Kidney (tissue), 14 donors: ENCODE measurements around the gene AGPAT4. TPM values are rescaled to one million over a fixed set of nuclear protein-coding genes. Genes with fewer than 3 reads are reported as not detected.
"Not testable (repeated sequence)": the region's sequence is repeated elsewhere in the genome, so short reads cannot be mapped to it uniquely, and the experiment has no call there.

Source experiments
- DNase-seq, 5 donors: peaks; one replicate each; pipeline ENCODE4 v3.0.0-alpha.2; 2013 to 2020
- FAIRE-seq: peaks from 2 replicates; lab custom pipeline; 2012; peaks lifted over from hg19 to GRCh38; lab: Jason Lieb, UNC
- H3K27ac ChIP-seq, 2 donors: one replicate each; pipeline ENCODE4 v1.7.0; 2013; ENCODE audit warnings: low read depth in 2 of 2, low read length in 2 of 2, inconsistent platforms in 1 of 2
- H3K27me3 ChIP-seq: one replicate; pipeline ENCODE4 v1.7.1; 2013; ENCODE audit warnings: low read length, inconsistent platforms; ENCODE audit not compliant: control insufficient read depth, insufficient read depth
- H3K36me3 ChIP-seq, 3 donors: one replicate each; pipeline versions ENCODE4 v1.7.0 to v1.7.1; 2013; ENCODE audit warnings: low read length in 3 of 3, control low read depth in 1 of 3, inconsistent platforms in 1 of 3; ENCODE audit not compliant: insufficient read depth in 3 of 3, control insufficient read depth in 2 of 3
- H3K4me1 ChIP-seq, 3 donors: one replicate each; pipeline versions ENCODE4 v1.7.0 to v1.7.1; 2013; ENCODE audit warnings: low read length in 3 of 3, inconsistent platforms in 1 of 3, low read depth in 1 of 3; ENCODE audit not compliant: control insufficient read depth in 2 of 3, insufficient read depth in 2 of 3
- H3K4me3 ChIP-seq, 3 donors: one replicate each; pipeline versions ENCODE4 v1.7.0 to v1.8.1; 2013; ENCODE audit warnings: low read length in 3 of 3, control low read depth in 1 of 3, inconsistent platforms in 1 of 3
- H3K9ac ChIP-seq, 3 donors: one replicate each; pipeline versions ENCODE4 v1.7.0 to v1.7.1; 2013; ENCODE audit warnings: low read length in 3 of 3, control low read depth in 1 of 3, inconsistent platforms in 1 of 3
- H3K9me3 ChIP-seq, 3 donors: one replicate each; pipeline versions ENCODE4 v1.7.0 to v1.7.1; 2013; ENCODE audit warnings: low read length in 3 of 3, control low read depth in 1 of 3, inconsistent platforms in 1 of 3; ENCODE audit not compliant: control insufficient read depth in 2 of 3, insufficient read depth in 1 of 3
- intact Hi-C: fragments of 100-400 bp; cut with DNase I; formaldehyde crosslinking; loops from one replicate; pipeline ENCODE4 v1.11.1; 2022
- polyA plus RNA-seq: library from polyadenylated mRNA; stranded (reverse); fragments of 350-450 nt; fragmentation: Illumina TruSeq; extraction: RNeasy Lipid Tissue Mini Kit (QIAGEN cat#74804); gene quantifications from one replicate; pipeline ENCODE4 v1.2.3, GENCODE V29; 2014; ENCODE audit warnings: low read depth, low replicate concordance; ENCODE audit not compliant: insufficient read depth
- total RNA-seq: library from RNA; stranded (reverse); fragmentation: NEBNext Ultra II Directional; extraction: Animal tissue kit (Norgen Biotek cat#: 25700); gene quantifications from one replicate; pipeline ENCODE4 v1.2.1, GENCODE V29; 2021
- TF ChIP-seq, protein P1 (sequence below): IDR thresholded peaks from 3 replicates; pipeline ENCODE4 v1.5.1; 2012; ENCODE audit warnings: mild to moderate bottlenecking, moderate library complexity, borderline replicate concordance; ENCODE audit not compliant: insufficient read depth; ENCODE audit errors: extremely low read depth
- donor health status: control.
- donor health status: control.
- donor health status: control.
- donor health status: control.
- donor health status: control.
- donor health status: DM: yes; HTN: yes; CAD: no.
- donor health status: Normal renal cell carcinoma (clear cell type).

AGPAT4 gene
- total and polyA plus RNA-seq, 2 donors from 2014 or later: 3.3 to 12.3 TPM

DNA sequence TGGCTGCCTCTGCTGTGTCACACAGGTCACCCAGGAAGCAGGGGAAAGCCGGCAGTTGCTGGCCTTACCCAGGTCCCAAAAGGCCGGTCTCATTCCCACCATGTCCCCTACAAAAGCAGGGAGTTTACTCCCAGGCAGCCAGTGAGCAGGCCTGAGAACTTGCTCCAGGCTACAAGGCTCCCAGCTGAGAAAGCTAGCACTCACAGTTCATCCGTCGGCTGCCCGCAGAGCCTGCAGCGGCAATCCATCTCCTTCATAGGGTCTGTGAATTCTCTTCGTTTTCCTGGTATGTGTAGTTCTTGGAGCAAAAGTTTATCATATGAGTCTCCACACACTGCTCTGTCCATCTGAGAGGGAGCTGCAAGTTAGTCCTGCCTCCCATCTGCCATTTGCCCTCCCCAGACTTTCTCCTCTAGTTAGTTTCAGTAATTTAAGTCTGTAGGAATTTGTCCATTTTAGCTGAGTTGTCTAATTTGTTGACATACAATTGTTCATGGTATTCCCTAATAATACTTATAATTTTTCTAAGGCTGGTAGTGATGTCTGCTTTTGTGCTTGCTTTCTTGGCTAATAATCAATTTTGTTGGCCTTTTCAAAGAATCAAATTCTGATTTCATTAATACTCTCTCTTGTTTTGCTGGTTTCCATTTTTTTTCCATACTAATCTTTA lies 146.7 kb downstream of the AGPAT4 start:
- no peaks in the 10 kb centered on the region for H3K9me3 ChIP-seq
- TF ChIP-seq, protein P1, sequence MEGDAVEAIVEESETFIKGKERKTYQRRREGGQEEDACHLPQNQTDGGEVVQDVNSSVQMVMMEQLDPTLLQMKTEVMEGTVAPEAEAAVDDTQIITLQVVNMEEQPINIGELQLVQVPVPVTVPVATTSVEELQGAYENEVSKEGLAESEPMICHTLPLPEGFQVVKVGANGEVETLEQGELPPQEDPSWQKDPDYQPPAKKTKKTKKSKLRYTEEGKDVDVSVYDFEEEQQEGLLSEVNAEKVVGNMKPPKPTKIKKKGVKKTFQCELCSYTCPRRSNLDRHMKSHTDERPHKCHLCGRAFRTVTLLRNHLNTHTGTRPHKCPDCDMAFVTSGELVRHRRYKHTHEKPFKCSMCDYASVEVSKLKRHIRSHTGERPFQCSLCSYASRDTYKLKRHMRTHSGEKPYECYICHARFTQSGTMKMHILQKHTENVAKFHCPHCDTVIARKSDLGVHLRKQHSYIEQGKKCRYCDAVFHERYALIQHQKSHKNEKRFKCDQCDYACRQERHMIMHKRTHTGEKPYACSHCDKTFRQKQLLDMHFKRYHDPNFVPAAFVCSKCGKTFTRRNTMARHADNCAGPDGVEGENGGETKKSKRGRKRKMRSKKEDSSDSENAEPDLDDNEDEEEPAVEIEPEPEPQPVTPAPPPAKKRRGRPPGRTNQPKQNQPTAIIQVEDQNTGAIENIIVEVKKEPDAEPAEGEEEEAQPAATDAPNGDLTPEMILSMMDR: no peak
- H3K4me1 ChIP-seq: no peaks in the 10 kb centered on the region
- DNase-seq (no peak), FAIRE-seq (no peak)
- H3K9ac ChIP-seq: no peak overlapping the region
- H3K27ac ChIP-seq: no peak overlapping the region
- no peaks in the 10 kb centered on the region for H3K27me3 ChIP-seq
- no peak overlapping the region for H3K4me3 ChIP-seq
- intact Hi-C loops: no loop called here
- H3K36me3 ChIP-seq: peaks cover 0 to 10% (median 4%) of the 10 kb centered on the region in 3 donors

DNA sequence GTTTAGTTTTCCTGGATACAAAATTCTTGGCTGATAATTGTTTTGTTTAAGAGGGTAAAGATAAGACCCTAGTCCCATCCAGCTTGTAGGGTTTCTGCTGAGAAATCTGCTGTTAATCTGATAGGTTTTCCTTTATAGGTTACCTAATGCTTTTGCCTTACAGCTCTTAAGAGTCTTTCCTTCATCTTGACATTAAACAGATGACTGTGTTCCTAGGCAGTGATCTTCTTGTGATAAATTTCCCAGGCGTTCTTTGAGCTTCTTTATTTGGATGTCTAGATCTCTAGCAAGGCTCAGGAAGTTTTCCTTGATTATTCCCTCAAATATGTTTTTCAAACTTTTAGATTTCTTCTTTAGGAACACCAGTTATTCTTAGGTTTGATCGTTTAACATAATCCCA lies 148.3 kb downstream of the AGPAT4 start:
- FAIRE-seq (no peak), DNase-seq (no peak)
- no peaks in the 10 kb centered on the region for H3K4me1 ChIP-seq
- H3K4me3 ChIP-seq: no peak overlapping the region
- no peaks in the 10 kb centered on the region for H3K9me3 ChIP-seq
- H3K36me3 ChIP-seq: peaks cover 0 to 7% (median 0%) of the 10 kb centered on the region in 3 donors
- intact Hi-C loops: no loop called here
- H3K9ac ChIP-seq: no peak overlapping the region
- TF ChIP-seq, protein P1: no peak
- no peaks in the 10 kb centered on the region for H3K27me3 ChIP-seq
- no peak overlapping the region for H3K27ac ChIP-seq

DNA sequence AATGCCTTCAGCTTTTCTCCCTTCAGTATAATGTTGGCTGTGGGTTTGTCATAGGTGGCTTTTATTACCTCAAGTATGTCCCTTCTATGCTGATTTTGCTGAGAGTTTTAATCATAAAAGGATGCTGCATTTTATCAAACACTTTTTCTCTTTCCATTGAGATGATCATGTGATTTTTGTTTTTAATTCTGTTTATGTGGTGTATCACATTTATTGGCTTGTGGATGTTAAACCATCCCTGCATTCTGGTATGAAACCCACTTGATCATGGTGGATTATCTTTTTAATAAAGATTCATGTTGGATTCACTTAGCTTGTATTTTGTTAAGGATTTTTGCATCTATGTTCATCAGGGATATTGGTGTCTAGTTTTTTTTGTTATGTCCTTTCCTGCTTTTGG lies 150.5 kb downstream of the AGPAT4 start:
- FAIRE-seq, H3K9me3 ChIP-seq, intact Hi-C loops, DNase-seq, H3K9ac ChIP-seq, H3K27me3 ChIP-seq, H3K4me1 ChIP-seq, H3K36me3 ChIP-seq, H3K4me3 ChIP-seq, H3K27ac ChIP-seq: not testable (repeated sequence)

DNA sequence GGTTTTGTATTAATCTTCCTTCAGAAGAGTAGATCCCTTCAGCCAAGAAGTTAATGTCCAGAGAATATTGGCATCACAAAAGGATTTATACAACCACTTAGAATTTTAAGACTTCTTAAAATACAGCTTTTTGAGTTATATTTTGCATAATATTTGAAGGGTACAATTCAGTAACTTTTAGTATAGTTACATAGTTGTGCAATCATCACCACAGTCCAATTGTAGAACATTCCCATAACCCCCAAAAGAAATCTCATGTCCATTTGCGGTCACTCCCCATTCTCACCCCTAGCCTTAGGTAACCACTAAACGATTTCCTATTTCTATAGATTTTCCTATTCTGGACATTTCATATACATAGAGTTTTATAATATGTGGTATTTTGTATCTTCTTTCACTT lies 155.9 kb downstream of the AGPAT4 start:
- FAIRE-seq: no peak
- TF ChIP-seq, protein P1: no peak

More for the DNA sequence above, 155.9 kb downstream of the AGPAT4 start:
- Histone ChIP-seq H3K27ac (no peak overlapping the region), H3K4me1 (no peaks in the 10 kb centered on the region), H3K9me3 (no peaks in the 10 kb centered on the region), H3K27me3 (no peaks in the 10 kb centered on the region), H3K9ac (no peak overlapping the region), H3K36me3 (peaks cover 7 to 26% (median 8%) of the 10 kb centered on the region in 3 donors), H3K4me3 (no peak overlapping the region)
- intact Hi-C loops: no loop called here
- no peak for DNase-seq
